RWPE2 (cell line): ENCODE measurements around the gene BIK.

Experiments used
- ATAC-seq: fragments of 200-7000 bp; cut with Tn5 transposase; 3 replicates; pipeline ENCODE4 v1.9.1; 2021; ENCODE audit warnings: low read depth
- DNase-seq: peaks from one replicate; pipeline ENCODE4 v3.0.0-alpha.2; 2020; ENCODE audit warnings: low spot score
- H3K27ac ChIP-seq: fragments of 450-650 bp; 2 replicates; pipeline ENCODE4 v1.5.1; 2017; ENCODE audit warnings: mild to moderate bottlenecking; ENCODE audit not compliant: poor library complexity, severe bottlenecking
- H3K27me3 ChIP-seq: fragments of 250-450 bp; sonication (Bioruptor Pico); 2 replicates; pipeline ENCODE4 v1.5.1; 2021; ENCODE audit warnings: mild to moderate bottlenecking, moderate library complexity; ENCODE audit not compliant: insufficient read depth, poor library complexity, severe bottlenecking
- H3K36me3 ChIP-seq: fragments of 250-450 bp; sonication (Bioruptor Pico); 2 replicates; pipeline ENCODE4 v1.5.1; 2020; ENCODE audit warnings: low read depth, mild to moderate bottlenecking, moderate library complexity
- H3K4me1 ChIP-seq: fragments of 250-450 bp; sonication (Bioruptor Pico); 2 replicates; pipeline ENCODE4 v1.5.1; 2021; ENCODE audit warnings: mild to moderate bottlenecking, moderate library complexity; ENCODE audit not compliant: insufficient read depth, poor library complexity, severe bottlenecking
- H3K4me3 ChIP-seq: fragments of 250-450 bp; sonication (Bioruptor Pico); 2 replicates; pipeline ENCODE4 v1.5.1; 2021; ENCODE audit warnings: mild to moderate bottlenecking, moderate library complexity; ENCODE audit not compliant: severe bottlenecking
- H3K9me3 ChIP-seq: fragments of 250-450 bp; sonication (Bioruptor Pico); 2 replicates; pipeline ENCODE4 v1.5.1; 2021; ENCODE audit warnings: mild to moderate bottlenecking, moderate library complexity; ENCODE audit not compliant: severe bottlenecking
- CTCF ChIP-seq: fragments of 450-650 bp; IDR thresholded peaks from one replicate; pipeline ENCODE4 v1.5.1; 2017; ENCODE audit warnings: mild to moderate bottlenecking, moderate library complexity; ENCODE audit not compliant: poor library complexity, severe bottlenecking

The BIK gene

GRCh38 chr22:43118024-43118849 lies 7.7 kb downstream of the BIK start:
- DNase-seq (no peak), ATAC-seq (no peak; the same call in 2 of the 3 replicates)
- H3K4me3 ChIP-seq = no peak overlapping the region
- no peak overlapping the region for H3K27ac ChIP-seq
- H3K4me1 ChIP-seq = no peaks in the 10 kb centered on the region
- no peaks in the 10 kb centered on the region for H3K27me3 ChIP-seq
- TF ChIP-seq CTCF = no peak
- H3K36me3 ChIP-seq = no peaks in the 10 kb centered on the region
- H3K9me3 ChIP-seq = no peaks in the 10 kb centered on the region

GRCh38 chr22:43118953-43119458 lies 8.5 kb downstream of the BIK start:
- ATAC-seq (no peak), DNase-seq (no peak)
- H3K4me3 ChIP-seq = no peak overlapping the region
- no peaks in the 10 kb centered on the region for H3K4me1 ChIP-seq
- no peaks in the 10 kb centered on the region for H3K36me3 ChIP-seq
- H3K27me3 ChIP-seq = no peaks in the 10 kb centered on the region
- no peak for TF ChIP-seq CTCF
- no peak overlapping the region for H3K27ac ChIP-seq
- H3K9me3 ChIP-seq = no peaks in the 10 kb centered on the region

- H3K4me3 ChIP-seq = no peak overlapping the region
- peak; percentile 91 for DNase-seq
- peaks cover 4% of the 10 kb centered on the region; the same call in 1 of the 2 replicates for H3K36me3 ChIP-seq
- H3K27me3 ChIP-seq = no peaks in the 10 kb centered on the region
- peaks cover 20% of the 10 kb centered on the region for H3K4me1 ChIP-seq
- TF ChIP-seq CTCF = no peak
- H3K27ac ChIP-seq = peak overlapping the region; percentile 89
- H3K9me3 ChIP-seq = no peaks in the 10 kb centered on the region
- peak; percentile 94 for ATAC-seq
These were observed 16.1 kb downstream of the BIK start for GRCh38 chr22:43126501-43127165.

- Histone ChIP-seq H3K9me3 (no peaks in the 10 kb centered on the region), H3K4me1 (peaks cover 20% of the 10 kb centered on the region), H3K27me3 (no peaks in the 10 kb centered on the region), H3K27ac (peak overlapping the region; percentile 89), H3K4me3 (peak overlapping the region; percentile 24), H3K36me3 (peaks cover 4% of the 10 kb centered on the region; the same call in 1 of the 2 replicates)
- no peak for TF ChIP-seq CTCF
- peak; percentile 77 for ATAC-seq
- DNase-seq = peak; percentile 87
These were observed 16.8 kb downstream of the BIK start for GRCh38 chr22:43127166-43127908.
